NCI-H526 (cell line): ENCODE measurements around the gene DEFB113.

Experiments
- DNase-seq, 2 experiments: peaks; one replicate each; lab custom pipeline; 2025; lab: John Stamatoyannopoulos, UW

DEFB113 gene

GRCh38 chr6:49935387-49935786, 34.0 kb downstream of the DEFB113 start:
- DNase-seq: no peak

GRCh38 chr6:49934770-49935169, 34.7 kb downstream of the DEFB113 start:
- no peak for DNase-seq

- DNase-seq: no peak
Observed at GRCh38 chr6:49933526-49933925, 35.9 kb downstream of the DEFB113 start.

GRCh38 chr6:49929340-49929739, 40.1 kb downstream of the DEFB113 start:
- DNase-seq: no peak

GRCh38 chr6:49923826-49924225, 45.6 kb downstream of the DEFB113 start:
- DNase-seq: peak in 1 of 2 experiments; percentile 7

GRCh38 chr6:49919935-49920644, 49.3 kb downstream of the DEFB113 start:
- DNase-seq: no peak

GRCh38 chr6:49919261-49919660, 50.2 kb downstream of the DEFB113 start:
- no peak for DNase-seq

- no peak for DNase-seq
Observed at GRCh38 chr6:49918787-49919186, 50.6 kb downstream of the DEFB113 start.
